Stimulated activated naive CD8-positive, alpha-beta T cell treated with anti-CD3 and anti-CD28 coated beads, Interleukin-15, Interleukin-2, amounts not matched to agents 100 U/mL and 50 U/mL, for 24 hours (primary cell): ENCODE results near the gene ULK4.
"Not testable (repeated sequence)": the region's sequence is repeated elsewhere in the genome, so short reads cannot be mapped to it uniquely, and the experiment has no call there.

ENCODE experiments used
- ATAC-seq: fragments of 150-1000 bp; cut with Tn5 transposase; one replicate; pipeline ENCODE4 v1.10.0; 2021
- DNase-seq: peaks from one replicate; pipeline ENCODE4 v3.0.0; 2021

ULK4 gene

DNA sequence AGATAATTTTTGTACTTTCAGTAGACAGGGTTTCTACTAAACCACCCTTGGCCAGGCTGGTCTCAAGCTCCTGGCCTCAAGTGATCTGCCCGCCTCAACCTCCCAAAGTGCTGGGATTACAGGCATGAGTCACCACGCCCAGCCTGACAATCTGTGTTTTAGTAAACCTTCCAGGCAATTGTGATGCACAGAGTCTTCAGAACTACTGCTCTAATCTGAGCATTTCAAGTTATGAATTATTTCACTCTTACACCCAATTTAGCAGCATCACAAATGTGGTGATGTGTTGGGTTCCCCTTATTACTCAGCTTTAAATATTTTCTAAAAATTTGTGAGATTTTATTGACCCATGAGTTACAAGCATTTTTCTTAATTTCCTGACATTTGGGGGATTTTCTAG is 94.4 kb downstream of the ULK4 start:
- DNase-seq: no peak
- no peak for ATAC-seq

DNA sequence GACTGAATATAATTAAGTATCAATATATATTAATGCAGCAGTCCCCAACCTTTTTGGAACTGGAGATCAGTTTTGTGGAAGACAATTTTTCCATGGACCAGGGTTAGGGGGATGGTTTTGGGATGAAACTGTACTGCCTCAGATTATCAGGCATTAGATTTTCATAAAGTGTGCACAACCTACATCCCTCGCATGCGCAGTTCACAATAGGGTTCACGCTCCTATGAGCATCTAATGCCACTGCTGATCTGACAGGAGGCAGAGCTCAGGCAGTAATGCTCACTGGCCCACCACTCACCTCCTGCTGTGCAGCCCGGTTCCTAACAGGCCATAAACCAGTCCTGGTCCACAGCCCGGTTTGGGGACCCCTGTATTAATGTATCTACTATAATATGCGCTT is 95.6 kb downstream of the ULK4 start:
- ATAC-seq: no peak

DNA sequence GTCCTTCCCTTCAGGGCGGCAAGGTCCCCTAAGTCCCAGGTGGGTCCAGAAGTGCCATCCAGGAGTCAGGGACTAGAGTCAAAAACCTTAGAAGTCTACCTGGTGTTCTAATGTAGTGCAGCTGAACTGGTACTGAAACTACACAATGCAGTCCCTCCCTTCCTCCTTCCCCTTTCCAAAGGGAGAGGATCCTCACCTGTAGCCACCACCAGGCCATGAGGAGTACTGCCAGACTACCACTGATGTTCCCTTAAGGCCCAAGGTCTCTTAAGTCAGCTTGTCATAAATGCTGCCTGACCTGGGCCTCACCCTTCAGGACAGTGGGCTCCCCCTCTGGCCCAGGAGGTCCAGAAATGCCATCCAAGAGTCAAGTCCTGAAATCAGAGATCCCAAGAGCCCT is 98.9 kb downstream of the ULK4 start:
- ATAC-seq (no peak), DNase-seq (no peak)

More for the DNA sequence above, 95.6 kb downstream of the ULK4 start:
- DNase-seq: no peak

DNA sequence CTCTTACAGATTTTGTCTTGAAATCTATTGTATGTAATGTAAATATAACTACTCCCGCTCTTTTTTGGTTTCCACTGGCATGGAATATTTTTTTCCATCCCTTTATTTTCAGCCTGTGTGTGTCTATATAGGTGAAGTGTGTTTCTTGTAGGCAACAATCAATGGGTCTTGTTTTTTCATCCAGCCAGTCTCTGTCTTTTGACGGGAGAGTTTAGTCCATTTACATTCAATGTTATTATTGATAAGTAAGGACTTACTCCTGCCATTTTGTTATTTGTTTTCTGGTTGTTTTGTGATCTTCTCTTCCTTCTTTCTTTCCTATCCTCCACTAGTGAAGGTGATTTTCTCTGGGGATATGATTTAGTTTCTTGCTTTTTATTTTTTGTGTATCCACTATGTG is 101.4 kb downstream of the ULK4 start:
- ATAC-seq, DNase-seq: not testable (repeated sequence)

DNA sequence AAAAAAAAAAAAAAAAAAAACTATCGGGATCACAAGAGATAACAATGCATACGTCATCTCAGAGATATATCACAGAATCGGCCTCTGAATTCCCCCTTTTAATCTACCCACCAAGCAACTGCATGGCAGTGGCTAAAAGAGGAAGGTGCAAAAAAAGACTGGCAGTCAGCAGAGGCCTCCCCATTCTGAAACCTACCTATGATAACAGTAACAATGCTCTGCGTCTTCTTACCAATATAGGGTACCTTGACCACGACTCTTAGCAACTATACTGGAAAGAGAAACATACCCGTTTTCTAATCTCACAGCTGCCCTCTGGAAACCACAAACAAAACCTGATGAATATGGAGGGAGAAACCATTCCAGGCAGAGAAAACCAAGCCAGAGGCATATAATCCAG is 106.9 kb downstream of the ULK4 start:
- DNase-seq (no peak), ATAC-seq (no peak)

DNA sequence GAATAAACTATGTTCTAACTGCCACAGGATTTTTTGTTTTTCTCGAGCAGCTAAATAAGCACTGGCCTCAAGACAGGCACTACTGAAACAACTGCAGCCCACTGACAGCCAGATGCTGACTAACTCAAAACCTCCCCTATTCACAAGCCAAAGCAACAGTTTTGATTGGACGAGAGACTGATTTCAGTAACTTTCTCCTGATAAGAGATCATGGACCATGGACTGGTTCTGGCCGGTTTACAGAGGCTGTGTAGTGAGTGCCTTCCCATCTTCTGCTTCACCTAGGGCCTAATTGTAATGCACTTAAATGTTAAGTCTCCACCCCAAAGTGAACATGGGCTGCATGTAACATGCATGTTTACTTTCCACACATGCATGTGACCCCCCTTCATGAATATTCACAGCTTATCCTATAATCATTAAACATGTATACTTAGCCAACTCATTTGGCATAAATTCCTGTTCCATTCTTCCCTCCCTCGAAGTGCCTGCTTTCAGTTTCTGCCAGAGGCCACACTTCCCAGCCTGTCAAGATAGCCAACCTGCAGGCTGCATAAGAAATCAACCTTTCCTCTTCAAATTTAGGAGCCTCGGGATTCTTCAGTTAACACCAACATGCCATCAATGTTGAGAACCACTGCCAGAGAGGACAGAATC is 108.2 kb downstream of the ULK4 start:
- no peak for ATAC-seq
- no peak for DNase-seq

DNA sequence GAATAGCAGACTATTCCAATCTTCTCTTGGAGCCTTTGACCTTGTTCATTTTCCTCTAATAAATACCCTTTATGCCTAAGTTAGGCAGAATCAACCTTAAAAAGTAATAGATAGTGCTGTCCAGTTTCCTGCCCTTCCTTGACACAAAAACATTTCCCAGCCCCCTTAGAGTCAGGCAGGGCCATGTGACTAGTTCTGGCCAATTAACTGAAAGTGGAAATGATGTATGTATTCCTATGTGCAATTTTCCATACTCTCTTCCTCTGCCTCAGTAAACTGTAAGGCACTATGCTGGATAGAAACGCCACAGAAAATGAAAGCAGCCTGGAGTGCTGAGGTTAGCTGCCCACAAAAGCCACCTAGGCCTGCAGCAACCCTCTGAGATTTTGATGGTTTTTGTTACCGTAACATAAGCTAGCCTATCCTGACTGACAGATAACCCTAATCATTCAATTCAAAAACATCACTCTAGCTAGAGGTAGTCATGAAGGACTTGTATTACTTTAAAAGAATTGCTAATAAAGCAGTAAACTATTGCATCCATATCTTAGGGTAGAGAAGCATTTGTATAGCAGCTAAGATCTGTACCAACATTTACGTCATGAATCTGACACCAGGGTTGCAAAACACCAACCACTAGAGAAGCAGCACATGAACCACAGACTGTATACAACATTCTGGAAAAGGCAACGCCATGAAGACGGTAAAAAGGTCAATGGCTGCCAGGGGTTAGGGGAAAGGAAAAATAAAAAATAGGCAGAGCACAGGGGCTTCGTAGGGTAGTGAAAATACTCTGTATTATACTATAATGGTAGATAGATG is 112.9 kb downstream of the ULK4 start:
- peak; percentile 60 for ATAC-seq
- DNase-seq: no peak

DNA sequence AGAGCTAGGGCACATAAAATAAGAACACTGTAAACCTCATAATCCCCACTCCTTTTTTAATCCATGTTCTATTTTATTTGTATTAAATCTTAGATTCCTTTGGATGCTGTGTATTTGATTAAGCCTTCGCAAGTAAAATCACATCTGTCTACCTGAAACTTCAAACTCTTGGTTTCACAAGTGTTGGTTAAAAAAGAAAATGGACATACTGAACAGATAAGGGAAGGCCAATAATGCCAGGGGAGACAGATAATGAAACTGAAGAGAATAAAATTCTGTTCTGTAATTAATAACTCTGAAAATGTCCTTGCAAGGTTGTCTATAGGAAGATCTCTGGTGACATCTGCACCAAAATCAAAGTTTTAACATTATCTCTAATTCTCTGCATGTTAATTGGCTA is 114.2 kb downstream of the ULK4 start:
- no peak for ATAC-seq
- DNase-seq: no peak

DNA sequence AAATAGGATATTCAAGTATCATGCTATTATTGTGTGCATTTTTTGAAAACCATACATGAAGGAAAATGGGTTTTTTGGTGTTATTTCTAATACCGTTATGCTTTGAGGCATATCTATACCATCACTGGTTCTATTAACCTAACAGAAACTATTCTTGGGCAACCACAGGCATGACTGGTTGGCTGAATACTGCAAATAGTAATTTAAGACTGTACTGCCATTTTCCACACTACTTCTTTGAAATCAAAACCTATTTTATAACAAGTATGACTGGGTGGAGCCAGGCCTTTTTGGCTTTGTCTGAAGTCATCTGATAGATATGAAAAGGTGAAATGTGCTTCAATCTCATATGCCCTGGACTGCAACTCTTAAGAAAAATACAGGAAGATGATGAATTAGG is 115.1 kb downstream of the ULK4 start:
- DNase-seq (no peak), ATAC-seq (peak; percentile 71)

DNA sequence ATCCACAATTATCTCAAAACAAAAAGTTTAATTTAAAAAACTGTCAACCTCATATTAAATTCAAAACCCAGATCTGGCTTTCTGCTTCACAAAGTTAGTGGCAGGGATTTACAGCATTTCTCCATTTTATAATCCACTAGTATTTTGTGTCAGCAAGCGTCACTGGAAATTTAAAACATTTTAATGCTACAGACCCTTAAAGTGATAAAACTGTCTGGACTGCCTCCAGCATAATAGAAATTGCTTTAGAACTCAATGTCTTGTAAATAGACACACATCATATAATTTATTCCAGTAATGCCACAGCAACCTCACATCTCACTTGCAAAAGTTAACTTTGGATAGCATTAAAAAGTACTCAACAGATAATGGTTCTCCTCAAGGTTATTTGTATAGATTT is 116.1 kb downstream of the ULK4 start:
- no peak for ATAC-seq
- DNase-seq: no peak

DNA sequence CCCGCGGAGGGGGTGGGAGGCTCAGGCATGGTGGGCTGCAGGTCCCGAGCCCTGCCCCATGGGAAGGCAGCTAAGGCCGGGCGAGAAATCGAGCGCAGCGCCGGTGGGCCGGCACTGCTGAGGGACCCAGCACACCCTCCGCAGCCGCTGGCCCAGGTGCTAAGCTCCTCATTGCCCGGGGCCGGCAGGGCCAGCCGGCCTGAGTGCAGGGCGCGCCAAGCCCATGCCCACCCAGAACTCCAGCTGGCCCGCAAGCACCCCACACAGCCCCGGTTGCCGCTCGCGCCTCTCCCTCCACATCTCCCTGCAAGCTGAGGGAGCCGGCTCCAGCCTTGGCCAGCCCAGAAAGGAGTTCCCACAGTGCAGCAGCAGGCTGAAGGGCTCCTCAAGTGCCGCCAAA is 117.6 kb downstream of the ULK4 start:
- DNase-seq, ATAC-seq: not testable (repeated sequence)

DNA sequence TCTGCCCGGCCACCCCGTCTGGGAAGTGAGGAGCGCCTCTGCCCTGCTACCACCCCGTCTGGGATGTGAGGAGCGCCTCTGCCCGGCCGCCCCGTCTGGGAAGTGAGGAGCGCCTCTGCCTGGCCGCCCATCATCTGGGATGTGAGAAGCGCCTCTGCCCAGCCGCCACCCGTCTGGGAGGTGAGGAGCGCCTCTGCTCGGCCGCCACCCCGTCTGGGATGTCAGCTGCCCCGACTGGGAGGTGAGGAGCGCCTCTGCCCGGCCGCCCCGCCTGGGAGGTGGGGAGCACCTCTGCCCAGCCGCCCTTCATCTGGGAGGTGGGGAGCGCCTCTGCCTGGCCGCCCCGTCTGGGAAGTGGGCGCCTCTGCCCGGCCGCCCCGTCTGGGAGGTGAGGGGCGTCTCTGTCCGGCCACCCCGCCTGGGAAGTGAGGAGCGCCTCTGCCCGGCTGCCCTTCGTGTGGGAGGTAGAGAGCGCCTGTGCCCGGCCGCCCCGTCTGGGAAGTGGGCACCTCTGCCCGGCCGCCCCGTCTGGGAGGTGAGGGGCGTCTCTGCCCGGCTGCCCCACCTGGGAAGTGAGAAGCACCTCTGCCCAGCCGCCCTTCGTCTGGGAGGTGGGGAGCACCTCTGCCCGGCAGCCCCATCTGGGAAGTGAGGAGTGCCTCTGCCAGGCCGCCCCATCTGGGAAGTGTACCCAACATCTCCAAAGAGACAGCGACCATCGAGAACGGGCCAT is 120.8 kb downstream of the ULK4 start:
- not testable (repeated sequence) for ATAC-seq, DNase-seq

DNA sequence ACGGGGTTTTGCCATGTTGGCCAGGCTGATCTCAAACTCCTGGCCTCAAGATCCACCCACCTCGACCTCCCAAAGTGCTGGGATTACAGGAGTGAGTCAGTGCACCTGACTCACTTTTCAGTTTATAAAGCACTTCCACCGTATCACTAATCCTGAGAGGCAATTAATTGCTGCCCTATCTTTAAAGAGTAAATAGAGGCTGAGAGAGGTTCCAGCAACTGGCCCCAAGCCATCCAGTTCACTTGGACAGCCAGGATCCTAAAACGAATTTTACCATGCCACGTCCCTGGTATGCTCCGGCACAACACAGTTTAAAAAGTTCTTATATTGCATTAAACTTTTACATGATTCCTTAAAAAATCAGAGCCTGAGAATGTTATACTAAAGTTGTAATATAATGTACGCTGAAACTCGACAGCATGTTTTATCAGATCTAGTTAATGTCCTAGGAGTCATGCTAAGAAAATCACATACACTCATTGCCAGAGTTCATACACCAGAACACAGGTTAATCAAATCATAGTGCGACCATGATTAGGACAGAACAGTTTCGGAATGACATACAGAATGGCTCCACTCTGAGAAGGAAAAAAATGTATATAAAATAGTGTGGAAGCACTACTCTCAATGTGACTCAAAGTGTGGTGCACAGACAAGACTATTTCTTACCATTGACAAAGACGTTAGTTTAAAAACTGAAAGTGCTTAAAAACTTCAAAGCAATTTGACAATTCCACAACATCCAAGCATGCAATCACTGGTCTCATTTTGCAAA is 125.4 kb downstream of the ULK4 start:
- ATAC-seq (peak; percentile 87), DNase-seq (no peak)

DNA sequence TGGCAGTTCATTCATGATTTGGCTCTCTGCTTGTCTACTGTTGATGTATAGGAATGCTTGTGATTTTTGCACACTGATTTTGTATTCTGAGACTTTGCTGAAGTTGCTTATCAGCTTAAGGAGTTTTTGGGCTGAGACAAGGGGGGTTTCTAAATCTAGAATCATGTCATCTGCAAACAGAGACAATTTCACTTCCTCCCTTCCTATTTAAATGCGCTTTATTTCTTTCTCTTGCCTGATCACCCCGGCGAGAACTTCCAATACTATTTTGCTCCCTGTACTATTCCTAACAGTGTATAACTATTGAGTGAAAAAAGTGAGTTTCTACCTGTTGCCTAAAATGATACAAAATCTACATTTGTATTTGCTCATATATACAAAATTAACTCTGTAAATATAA is 128.3 kb downstream of the ULK4 start:
- no peak for ATAC-seq
- no peak for DNase-seq

DNA sequence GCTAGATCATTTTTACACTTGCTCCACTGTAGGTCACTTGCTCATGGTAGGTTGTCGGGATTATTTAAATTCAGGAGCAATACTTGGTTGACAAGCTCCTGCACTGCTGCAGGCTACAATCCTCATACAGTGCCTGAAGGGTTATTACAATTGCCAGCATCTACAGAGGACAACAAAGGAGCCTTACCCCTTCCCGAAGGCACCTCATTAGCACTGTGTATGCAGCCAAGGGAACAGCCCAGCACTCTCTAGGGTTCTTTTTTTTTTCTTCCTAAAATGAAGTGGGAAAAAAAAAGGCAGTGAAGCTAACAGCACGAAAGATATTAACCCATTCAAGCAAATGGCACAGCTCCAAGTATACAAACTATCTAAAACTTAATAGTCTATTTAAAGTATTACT is 142.7 kb downstream of the ULK4 start:
- ATAC-seq (no peak), DNase-seq (no peak)

DNA sequence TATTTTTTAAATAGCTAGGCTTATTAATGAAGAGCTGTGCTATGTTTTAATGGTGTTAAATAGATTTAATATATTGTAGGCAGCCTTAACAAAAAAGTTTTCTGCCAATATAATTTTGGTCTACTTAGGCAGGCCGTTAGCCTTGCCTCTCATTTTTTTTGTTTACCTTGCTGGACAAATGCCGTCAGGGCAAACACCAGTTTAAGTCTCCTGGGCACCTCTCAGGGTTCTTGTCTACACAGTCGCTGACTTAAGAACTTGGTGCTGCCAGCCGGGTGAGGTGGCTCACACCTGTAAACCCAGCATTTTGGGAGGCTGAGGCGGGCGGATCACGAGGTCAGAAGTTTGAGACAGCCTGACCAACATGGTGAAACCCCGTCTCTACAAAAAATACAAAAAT is 153.3 kb downstream of the ULK4 start:
- ATAC-seq: no peak
- DNase-seq: no peak

DNA sequence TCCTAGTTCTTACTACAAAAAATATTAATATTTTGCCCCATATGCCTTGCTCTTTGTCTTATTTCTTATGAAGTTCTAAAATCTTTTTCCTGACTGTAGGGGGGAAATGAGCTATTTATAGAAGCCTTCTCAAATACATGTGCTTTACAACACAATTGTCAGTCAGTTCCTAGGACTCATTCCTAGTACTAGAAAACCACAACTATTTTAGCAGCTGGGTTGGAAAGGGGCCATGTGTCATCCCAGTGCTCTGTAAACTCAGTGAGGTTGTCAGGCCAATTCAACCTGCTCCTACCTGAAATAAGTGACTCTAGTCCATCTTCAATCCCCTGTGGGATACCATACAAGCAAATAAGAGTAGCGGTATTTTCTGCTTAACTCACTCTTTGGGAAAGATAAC is 153.8 kb downstream of the ULK4 start:
- no peak for ATAC-seq
- no peak for DNase-seq

DNA sequence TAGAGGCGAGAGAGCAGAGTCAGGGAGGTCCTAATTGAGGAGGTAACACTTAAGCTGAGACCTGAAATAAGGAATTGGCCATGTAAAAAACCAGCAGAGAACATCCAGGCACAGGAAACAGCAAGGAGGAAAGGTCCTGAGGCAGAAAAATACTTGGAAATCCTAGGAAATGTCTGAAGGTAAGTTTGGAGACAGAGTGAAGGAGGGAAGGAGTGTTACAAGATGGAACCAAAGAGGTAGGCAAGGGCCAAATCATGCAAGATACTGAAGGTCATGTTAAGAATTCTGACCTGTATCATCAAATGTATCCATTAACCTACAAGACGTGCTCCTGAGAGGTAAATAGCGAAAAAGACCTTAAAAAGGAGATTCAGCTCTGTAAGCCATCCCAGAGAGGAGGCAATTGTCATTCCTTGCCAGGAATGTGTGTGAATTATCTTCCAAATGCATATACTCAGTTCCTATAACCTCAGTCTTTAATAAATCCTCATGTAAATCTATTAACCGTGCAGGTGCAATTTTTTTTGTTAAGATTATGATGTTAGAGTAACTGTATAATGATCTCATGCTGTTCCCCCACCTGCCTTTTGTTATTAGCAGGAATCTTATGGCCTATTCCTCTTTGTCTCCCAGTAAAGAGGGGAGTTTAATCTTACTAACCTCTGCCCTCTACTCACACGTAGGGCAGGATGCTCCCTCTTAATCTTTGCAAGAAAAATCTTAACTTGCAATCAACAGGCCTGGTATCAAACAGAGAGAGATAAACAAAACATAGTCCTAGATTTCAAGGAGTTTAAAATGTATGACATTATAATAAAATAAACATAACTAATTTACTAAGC is 166.9 kb downstream of the ULK4 start:
- DNase-seq: no peak
- ATAC-seq: no peak

DNA sequence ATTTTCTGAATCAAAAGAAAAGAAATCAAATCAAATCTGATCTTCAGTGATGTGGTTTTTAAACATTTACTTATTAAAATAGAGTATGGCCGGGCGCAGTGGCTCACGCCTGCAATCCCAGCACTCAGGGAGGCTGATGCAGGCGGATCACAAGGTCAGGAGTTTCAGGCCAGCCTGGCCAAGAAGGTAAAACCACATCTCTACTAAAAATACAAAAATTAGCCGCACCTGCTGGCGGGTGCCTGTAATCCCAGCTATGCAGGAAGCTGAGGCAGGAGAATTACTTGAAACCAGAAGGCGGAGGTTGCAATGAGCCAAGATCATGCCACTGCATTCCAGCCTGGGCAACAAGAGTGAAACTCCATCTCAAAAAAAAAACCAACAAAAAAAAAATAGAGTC is 169.1 kb downstream of the ULK4 start:
- no peak for DNase-seq
- ATAC-seq: no peak

DNA sequence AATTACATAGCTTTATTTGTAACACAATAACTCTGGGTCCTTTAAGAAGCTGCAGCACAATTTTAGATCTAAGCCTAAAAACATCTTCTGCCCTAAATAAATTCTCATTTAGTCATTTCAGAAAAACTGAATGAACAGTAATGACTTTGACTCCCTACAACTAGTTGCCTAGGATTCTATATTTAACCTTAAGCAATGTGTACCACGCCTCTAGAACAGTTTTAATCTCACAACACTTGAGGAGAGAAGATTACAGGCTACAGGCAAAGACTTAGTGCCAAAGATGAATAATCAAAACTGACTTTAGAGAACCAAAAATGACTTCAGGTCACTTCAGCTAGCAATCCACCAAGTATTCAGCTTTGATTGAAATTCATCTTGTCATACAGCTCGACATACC is 192.8 kb downstream of the ULK4 start:
- no peak for ATAC-seq

DNA sequence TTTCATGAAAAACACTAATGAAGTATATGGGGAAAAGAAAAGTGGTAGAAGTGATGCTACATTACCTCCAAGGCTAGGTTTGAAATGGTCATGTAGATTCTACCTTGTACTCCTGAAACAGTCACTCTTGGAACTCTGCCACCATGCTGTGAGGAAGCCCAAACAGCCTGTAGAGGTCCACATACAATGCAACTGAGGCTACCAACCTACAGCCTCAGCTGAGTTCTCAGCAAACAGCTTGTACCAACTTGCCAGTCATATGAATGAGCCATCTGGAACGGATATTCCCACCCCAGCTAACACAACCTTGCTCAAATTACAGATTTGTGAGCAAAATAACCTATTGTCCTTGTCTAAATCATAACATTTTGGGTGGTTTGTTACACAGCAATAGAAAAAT is 193.5 kb downstream of the ULK4 start:
- no peak for ATAC-seq

More for the DNA sequence above, 192.8 kb downstream of the ULK4 start:
- DNase-seq: no peak

More for the DNA sequence above, 193.5 kb downstream of the ULK4 start:
- no peak for DNase-seq
